PC-3 (cell line): Measurements from ENCODE around the gene SRSF8. TPM values are rescaled to one million over a fixed set of nuclear protein-coding genes. Genes with fewer than 3 reads are reported as not detected.

ENCODE experiments used
- ATAC-seq: fragments of 200-7000 bp; cut with Tn5 transposase; 2 replicates; pipeline ENCODE4 v1.9.1; 2020; ENCODE audit warnings: mild to moderate bottlenecking, moderate library complexity
- BruUV-seq: library from RNA; stranded (reverse); fragments of 400-500 nt; replicated peaks from 2 replicates; lab custom pipeline; 2021; lab: Mats Ljungman, UMichigan
- CTCF ChIA-PET: fragments of 300-600 bp; sonication (Branson Sonifier 250); formaldehyde crosslinking; loops from one replicate; lab custom pipeline; 2022; ENCODE audit warnings: antibody characterized with exemption; lab: Charles Lee
- POLR2A ChIA-PET: fragments of 300-600 bp; sonication (Branson Sonifier 250); formaldehyde crosslinking; loops from one replicate; lab custom pipeline; 2022; ENCODE audit warnings: antibody characterized with exemption; ENCODE audit not compliant: unreplicated experiment; lab: Charles Lee
- DNase-seq: peaks from one replicate; pipeline ENCODE4 v3.0.0-alpha.2; 2015
- H2AFZ ChIP-seq: fragments of 300-600 bp; sonication (generic); 2 replicates; pipeline ENCODE4 v1.6.0; 2016; ENCODE audit warnings: antibody characterized with exemption, low read length
- H3F3A ChIP-seq: fragments of 300-600 bp; sonication (generic); one replicate; pipeline ENCODE4 v1.6.0; 2017; ENCODE audit warnings: antibody characterized with exemption, low read length, control low read depth, mild to moderate bottlenecking; ENCODE audit not compliant: unreplicated experiment
- H3K27ac ChIP-seq: fragments of 300-600 bp; sonication (generic); 2 replicates; pipeline ENCODE4 v1.5.1; 2016; ENCODE audit warnings: mild to moderate bottlenecking, low read length
- H3K27me3 ChIP-seq: fragments of 300-600 bp; sonication (generic); 2 replicates; pipeline ENCODE4 v1.6.1; 2016; ENCODE audit warnings: low read length, mixed read lengths
- H3K36me3 ChIP-seq: fragments of 300-600 bp; sonication (generic); 2 replicates; pipeline ENCODE4 v1.6.1; 2016; ENCODE audit warnings: low read depth, mixed run types, low read length, mixed read lengths
- H3K4me1 ChIP-seq: fragments of 300-600 bp; sonication (generic); 2 replicates; pipeline ENCODE4 v1.5.1; 2016; ENCODE audit warnings: low read length; ENCODE audit not compliant: insufficient read depth
- H3K4me2 ChIP-seq: fragments of 300-600 bp; sonication (generic); 2 replicates; pipeline ENCODE4 v1.6.0; 2016; ENCODE audit warnings: low read length
- H3K4me3 ChIP-seq: fragments of 300-600 bp; sonication (generic); 2 replicates; pipeline ENCODE4 v1.5.1; 2016; ENCODE audit warnings: mild to moderate bottlenecking, low read length, mixed read lengths
- H3K79me2 ChIP-seq: fragments of 300-600 bp; sonication (generic); 2 replicates; pipeline ENCODE4 v1.6.1; 2017; ENCODE audit warnings: low read length, mixed read lengths
- H3K9ac ChIP-seq: fragments of 300-600 bp; sonication (generic); 2 replicates; pipeline ENCODE4 v1.6.0; 2016; ENCODE audit warnings: mild to moderate bottlenecking, low read length
- H3K9me2 ChIP-seq: fragments of 300-600 bp; sonication (generic); replicated peaks from 2 replicates; pipeline ENCODE4 v1.6.1; 2016; ENCODE audit warnings: mixed run types, low read length, mixed read lengths
- H3K9me3 ChIP-seq: fragments of 300-600 bp; sonication (generic); 2 replicates; pipeline ENCODE4 v1.6.1; 2016; ENCODE audit warnings: low read length, mixed read lengths
- H4K20me1 ChIP-seq: fragments of 300-600 bp; sonication (generic); 2 replicates; pipeline ENCODE4 v1.6.1; 2016; ENCODE audit warnings: low read length, mixed read lengths
- CTCF ChIP-seq: fragments of 300-600 bp; sonication (generic); conservative IDR thresholded peaks from 2 replicates; pipeline ENCODE4 v1.5.1; 2017; ENCODE audit warnings: antibody characterized with exemption, low read depth, mild to moderate bottlenecking, low read length
- EZH2 ChIP-seq: fragments of 300-600 bp; sonication (generic); IDR thresholded peaks from one replicate; pipeline ENCODE4 v1.6.1; 2017; ENCODE audit warnings: antibody characterized with exemption, mild to moderate bottlenecking, low read length; ENCODE audit not compliant: unreplicated experiment
- EZH2phosphoT487 ChIP-seq: fragments of 300-600 bp; sonication (generic); IDR thresholded peaks from 2 replicates; pipeline ENCODE4 v1.6.1; 2018; ENCODE audit warnings: mild to moderate bottlenecking, antibody characterized with exemption, low read length, borderline replicate concordance
- intact Hi-C: fragments of 100-400 bp; cut with micrococcal nuclease; formaldehyde crosslinking; loops from 2 replicates; pipeline ENCODE4 v1.9.0; 2023
- total RNA-seq: library from RNA; depleted of rRNA; stranded (reverse); fragments of >200 nt; gene quantifications from 2 replicates; pipeline ENCODE4 v1.2.3, GENCODE V29; 2014

The SRSF8 gene
- total RNA-seq, 1 experiment from 2014 or later, result 17.2 TPM

GRCh38 chr11:95086151-95086550, 19.4 kb downstream of the SRSF8 start:
- ChIA-PET CTCF (interaction anchor here (0.6 kb wide), 1 partner anchor 51 kb away, joined by 3 read pairs; no protein-coding TSS in a partner anchor), POLR2A (no interaction called here)
- H3K79me2 ChIP-seq, result peaks cover 10% of the 10 kb centered on the region
- H3K9me2 ChIP-seq, result no peaks in the 10 kb centered on the region
- H3K27me3 ChIP-seq, result no peaks in the 10 kb centered on the region
- H3K9ac ChIP-seq, result no peak overlapping the region
- intact Hi-C loops, result no loop called here
- TF ChIP-seq CTCF, result no peak
- TF ChIP-seq EZH2, result no peak
- TF ChIP-seq EZH2phosphoT487, result no peak
- peaks cover 19% of the 10 kb centered on the region for H3K4me1 ChIP-seq
- no peaks in the 10 kb centered on the region for H4K20me1 ChIP-seq
- BruUV-seq, result no TSS peak
- DNase-seq (no peak), ATAC-seq (no peak)
- no peak overlapping the region for H3K4me2 ChIP-seq
- H3K36me3 ChIP-seq, result no peaks in the 10 kb centered on the region
- H2AFZ ChIP-seq, result no peak overlapping the region
- no peak overlapping the region for H3K27ac ChIP-seq
- H3F3A ChIP-seq, result no peaks in the 10 kb centered on the region
- H3K4me3 ChIP-seq, result no peak overlapping the region
- H3K9me3 ChIP-seq, result no peaks in the 10 kb centered on the region

- no peak for ATAC-seq
- Histone ChIP-seq H3F3A (no peaks in the 10 kb centered on the region), H3K9ac (no peak overlapping the region), H3K4me1 (peaks cover 27% of the 10 kb centered on the region), H3K36me3 (no peaks in the 10 kb centered on the region), H3K4me3 (no peak overlapping the region), H2AFZ (no peak overlapping the region), H3K4me2 (no peak overlapping the region), H3K27ac (no peak overlapping the region), H4K20me1 (no peaks in the 10 kb centered on the region), H3K27me3 (no peaks in the 10 kb centered on the region), H3K79me2 (peaks cover 19% of the 10 kb centered on the region), H3K9me2 (no peaks in the 10 kb centered on the region), H3K9me3 (no peaks in the 10 kb centered on the region)
- POLR2A ChIA-PET, result no interaction called here
- CTCF ChIA-PET, result no interaction called here
- no peak for DNase-seq
- BruUV-seq, result no TSS peak
- TF ChIP-seq EZH2phosphoT487 (no peak), EZH2 (no peak), CTCF (no peak)
- intact Hi-C loops, result no loop called here
Observed at GRCh38 chr11:95086836-95087570, 20.3 kb downstream of the SRSF8 start.
